NOMO-1 (cell line): ENCODE data around the gene LRRC4B.
A peak's percentile ranks its signal among the peaks of the same experiment; 100 is the strongest.
"Not testable (repeated sequence)": the region's sequence is repeated elsewhere in the genome, so short reads cannot be mapped to it uniquely, and the experiment has no call there.

Experiments used
- DNase-seq, 2 experiments: peaks; one replicate each; lab custom pipeline; 2025; ENCODE audit not compliant: unreplicated experiment in 2 of 2; lab: John Stamatoyannopoulos, UW

Gene LRRC4B, protein sequence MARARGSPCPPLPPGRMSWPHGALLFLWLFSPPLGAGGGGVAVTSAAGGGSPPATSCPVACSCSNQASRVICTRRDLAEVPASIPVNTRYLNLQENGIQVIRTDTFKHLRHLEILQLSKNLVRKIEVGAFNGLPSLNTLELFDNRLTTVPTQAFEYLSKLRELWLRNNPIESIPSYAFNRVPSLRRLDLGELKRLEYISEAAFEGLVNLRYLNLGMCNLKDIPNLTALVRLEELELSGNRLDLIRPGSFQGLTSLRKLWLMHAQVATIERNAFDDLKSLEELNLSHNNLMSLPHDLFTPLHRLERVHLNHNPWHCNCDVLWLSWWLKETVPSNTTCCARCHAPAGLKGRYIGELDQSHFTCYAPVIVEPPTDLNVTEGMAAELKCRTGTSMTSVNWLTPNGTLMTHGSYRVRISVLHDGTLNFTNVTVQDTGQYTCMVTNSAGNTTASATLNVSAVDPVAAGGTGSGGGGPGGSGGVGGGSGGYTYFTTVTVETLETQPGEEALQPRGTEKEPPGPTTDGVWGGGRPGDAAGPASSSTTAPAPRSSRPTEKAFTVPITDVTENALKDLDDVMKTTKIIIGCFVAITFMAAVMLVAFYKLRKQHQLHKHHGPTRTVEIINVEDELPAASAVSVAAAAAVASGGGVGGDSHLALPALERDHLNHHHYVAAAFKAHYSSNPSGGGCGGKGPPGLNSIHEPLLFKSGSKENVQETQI

GRCh38 chr19:50567882-50568727, at the start of gene LRRC4B:
Gene LRRC4B (minus strand): TSS chr19:50568435. CDS start chr19:50548838, 19,597 bp downstream.
- no peak for DNase-seq

DNA sequence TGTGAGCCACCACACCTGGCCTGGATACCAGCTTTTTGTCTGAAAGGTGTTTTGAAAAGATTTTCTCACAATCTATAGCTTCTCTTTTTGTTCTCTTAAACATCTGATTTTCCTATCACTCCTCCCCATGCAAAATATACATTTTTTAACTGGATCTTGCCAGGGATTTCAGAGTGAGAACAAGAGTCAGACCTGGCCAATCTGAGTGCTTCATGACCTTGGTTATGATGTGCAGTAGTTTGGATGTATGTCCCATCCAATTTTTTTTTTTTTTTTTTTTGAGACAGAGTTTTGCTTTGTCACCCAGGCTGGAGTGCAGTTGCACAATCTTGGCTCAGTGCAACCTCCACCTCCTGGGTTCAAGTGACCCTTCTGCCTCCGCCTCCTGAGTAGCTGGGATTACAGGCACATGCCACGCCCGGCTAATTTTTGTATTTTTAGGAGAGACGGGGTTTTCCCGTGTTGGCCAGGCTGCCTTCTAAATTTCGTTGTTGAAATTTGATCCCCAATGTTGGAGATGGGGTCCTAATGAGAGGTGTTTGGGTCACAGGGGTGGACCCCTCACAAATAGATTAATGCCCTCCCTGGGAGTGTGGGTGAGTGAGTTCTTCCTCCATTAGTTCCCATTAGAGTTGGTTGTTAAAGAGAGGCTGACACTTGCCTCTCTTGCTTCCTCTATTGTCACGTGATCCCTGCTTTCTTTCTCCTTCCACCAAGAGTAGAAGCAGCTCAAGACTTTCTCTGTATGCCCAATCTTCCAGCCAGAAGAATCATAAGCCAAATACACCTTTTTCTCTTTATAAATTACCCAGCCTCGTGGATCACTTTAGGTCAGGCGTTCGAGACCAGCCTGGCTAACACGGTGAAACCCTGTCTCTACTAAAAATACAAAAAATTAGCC, 44.5 kb upstream of the LRRC4B start:
- peak in 1 of 2 experiments; percentile 64 for DNase-seq

DNA sequence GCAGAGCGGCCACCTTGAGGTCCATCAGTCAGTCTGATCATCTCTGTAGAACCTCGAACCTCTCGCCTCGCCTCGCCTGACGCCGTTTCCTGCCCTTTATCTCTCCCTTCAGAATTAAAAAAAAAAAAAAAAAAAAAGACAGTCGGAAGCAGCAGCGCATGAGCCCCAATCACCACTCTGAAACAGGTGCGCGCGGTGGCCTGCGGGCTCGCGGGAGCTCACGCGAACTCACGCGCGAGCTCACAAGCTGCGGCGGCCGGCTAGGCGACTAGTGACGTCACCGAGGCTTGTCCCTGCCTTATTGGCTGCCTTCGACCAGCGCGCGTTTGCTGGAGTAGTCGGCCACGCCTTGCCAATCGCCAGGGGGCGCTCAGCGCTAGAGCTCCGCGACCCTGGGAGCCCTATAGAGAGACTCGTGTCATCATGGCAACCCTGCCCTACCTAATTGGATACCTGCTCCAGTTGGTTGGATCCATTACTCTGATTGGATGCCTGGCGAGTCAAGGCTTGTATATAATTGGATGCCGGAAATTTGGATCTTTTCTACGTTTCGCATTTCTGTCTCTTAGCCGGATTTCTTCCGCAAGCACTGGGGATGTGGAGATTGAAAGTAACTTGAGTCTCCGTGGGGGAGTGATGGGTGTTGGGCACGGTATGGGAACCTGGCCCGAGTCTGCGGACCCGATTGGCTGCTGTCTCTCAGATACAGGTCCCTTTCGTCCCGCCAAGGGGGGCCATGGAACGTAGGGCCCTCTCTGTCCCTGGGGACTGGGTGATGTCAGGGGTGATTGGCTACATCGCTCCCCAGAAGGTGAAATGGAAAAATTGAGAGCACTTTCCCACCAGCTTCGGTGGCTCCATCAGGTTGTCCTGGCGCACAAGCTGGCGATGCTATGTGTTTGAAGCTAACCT, 39.9 kb upstream of the LRRC4B start:
- peak; percentile 93 to 95 for DNase-seq

DNA sequence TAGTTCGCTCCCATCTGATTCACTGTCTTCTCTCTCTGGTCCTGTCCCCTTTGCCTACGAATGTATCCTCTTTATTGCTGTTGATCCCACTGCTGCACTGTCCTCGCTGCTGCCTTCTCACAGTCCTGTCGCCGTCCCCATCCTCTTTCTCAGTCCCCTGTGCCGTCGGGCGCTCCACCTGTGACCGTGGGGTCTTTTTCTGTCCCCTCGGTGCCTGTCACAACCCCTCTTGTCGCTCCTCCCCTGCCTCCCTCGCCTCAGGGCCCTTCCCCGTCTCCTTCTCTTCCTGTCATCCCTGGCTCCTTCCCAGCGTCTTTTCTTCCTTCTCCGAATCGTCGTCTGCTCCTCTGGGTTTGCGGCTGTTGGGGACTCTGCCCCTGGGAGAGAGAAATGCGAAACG, 39.2 kb upstream of the LRRC4B start:
- no peak for DNase-seq

DNA sequence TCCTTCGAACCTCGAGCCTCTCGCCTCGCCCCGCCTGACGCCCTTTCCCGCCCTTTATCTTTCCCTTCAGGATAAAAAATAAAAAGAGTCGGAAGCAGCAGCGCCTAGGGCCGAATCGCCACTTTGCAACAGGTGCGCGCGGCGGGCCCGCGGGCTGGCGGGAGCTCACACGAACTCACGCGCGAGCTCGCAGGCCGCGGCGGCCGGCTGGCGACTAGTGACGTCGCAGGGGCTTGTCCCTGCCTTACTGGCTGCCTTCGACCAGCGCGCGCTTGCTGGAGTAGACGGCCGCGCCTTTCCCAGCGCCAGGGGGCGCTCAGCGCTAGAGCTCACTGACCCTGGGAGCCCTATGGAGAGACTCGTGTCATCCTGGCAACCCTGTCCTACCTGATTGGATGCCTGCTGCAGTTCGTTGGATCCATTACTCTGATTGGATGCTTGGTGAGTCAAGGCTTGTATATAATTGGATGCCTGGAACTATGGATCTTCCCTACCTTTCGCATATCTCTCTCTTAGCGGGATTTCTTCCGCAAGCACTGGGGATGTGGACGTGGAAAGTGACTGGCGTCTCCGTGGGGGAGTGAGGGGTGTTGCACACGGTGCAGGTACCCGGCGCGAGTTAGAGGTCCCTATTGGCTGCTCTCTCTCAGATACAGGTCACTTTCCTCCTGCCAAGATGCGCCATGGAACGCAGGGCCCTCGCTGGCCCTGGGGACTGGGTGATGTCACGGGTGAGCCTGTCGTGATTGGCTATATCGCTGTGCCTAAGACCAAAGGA, 38.0 kb upstream of the LRRC4B start:
- DNase-seq, result not testable (repeated sequence)

DNA sequence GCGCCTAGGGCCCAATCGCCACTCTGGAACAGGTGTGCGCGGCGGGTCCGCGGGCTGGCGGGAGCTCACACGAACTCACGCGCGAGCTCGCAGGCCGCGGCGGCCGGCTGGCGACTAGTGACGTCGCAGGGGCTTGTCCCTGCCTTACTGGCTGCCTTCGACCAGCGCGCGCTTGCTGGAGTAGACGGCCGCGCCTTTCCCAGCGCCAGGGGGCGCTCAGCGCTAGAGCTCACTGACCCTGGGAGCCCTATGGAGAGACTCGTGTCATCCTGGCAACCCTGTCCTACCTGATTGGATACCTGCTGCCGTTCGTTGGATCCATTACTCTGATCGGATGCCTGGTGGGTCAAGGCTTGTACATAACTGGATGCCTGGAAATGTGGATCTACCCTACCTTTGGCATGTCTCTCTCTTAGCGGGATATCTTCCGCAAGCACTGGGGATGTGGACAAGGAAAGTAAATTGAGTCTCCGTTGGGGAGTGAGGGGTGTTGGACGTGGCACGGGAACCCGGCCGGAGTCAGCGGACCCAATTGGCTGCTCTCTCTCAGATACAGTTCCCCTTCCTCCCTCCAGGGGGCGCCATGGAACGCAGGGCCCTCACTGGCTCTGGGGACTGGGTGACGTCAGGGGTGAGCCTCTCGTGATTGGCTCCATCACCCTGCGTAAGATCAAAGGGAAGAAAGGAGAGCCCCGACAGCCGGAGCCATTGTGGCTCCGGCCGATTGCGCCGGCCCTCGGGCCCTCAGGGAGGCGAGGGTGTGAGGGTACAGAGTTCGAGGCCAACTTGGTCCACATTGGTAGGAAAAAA, 36.2 kb upstream of the LRRC4B start:
- not testable (repeated sequence) for DNase-seq

GRCh38 chr19:50602935-50603334, 34.7 kb upstream of the LRRC4B start:
- DNase-seq, result no peak

GRCh38 chr19:50602496-50602895, 34.3 kb upstream of the LRRC4B start:
- no peak for DNase-seq

DNA sequence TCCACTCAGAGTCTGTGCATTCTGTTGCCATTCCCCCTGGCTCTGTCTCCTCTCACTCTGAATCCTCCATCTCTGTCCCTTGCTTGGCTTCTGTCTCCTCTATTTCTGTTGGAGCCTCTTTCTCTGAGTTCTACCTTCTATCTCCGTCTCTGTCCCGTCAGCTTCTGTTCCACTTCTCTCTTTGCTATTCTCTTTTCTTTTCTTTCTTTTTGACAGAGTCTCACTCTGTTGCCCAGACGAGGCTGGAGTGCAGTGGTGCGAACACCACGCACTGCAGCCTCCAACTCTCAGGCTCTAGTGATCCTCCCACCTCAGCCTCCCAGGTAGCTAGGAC, 33.8 kb upstream of the LRRC4B start:
- DNase-seq, result no peak

- DNase-seq, result no peak
Observed at GRCh38 chr19:50601407-50602088, 33.3 kb upstream of the LRRC4B start.

DNA sequence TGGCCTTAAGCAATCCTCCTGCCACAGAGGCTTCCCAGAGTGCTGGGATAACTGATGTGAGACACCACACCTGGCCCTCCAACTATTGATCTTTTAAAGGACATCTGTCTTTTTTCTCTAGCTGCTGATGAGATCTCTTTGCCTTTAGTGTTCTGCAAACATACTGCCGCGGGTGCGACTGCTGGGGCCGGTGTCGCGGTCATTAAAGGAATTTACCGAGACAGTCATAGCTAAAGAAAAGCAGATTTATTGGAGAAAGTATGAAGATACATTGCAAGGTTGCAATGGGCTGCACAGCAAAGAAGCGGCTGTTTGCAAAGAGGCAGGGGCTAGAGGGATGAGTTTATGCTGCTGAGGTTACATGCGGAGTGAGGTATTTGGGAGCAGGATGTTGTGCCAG, 31.2 kb upstream of the LRRC4B start:
- no peak for DNase-seq

GRCh38 chr19:50590191-50590590, 22.0 kb upstream of the LRRC4B start:
- no peak for DNase-seq

DNA sequence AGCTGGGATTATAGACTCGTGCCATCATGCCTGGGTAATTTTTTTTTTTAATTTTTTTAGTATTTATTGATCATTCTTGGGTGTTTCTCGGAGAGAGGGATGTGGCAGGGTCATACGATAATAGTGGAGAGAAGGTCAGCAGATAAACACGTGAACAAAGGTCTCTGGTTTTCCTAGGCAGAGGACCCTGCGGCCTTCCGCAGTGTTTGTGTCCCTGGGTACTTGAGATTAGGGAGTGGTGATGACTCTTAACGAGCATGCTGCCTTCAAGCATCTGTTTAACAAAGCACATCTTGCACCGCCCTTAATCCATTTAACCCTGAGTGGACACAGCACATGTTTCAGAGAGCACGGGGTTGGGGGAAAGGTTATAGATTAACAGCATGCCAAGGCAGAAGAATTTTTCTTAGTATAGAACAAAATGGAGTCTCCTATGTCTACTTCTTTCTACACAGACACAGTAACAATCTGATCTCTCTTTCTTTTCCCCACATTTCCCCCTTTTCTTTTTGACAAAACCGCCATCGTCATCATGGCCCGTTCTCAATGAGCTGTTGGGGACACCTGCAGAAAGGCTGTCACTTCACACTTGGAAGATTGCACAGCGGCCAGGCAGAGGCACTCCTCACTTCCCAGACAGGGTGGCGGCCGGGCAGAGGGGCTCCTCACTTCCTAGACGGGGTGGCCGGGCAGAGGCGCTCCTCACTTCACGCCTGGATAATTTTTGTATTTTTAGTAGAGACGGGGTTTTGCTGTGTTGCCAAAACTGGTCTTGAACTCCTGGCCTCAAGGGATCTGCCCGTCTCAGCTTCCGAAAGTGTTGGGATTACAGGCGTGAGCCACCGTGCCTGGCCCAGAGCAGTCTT, 13.8 kb upstream of the LRRC4B start:
- not testable (repeated sequence) for DNase-seq

DNA sequence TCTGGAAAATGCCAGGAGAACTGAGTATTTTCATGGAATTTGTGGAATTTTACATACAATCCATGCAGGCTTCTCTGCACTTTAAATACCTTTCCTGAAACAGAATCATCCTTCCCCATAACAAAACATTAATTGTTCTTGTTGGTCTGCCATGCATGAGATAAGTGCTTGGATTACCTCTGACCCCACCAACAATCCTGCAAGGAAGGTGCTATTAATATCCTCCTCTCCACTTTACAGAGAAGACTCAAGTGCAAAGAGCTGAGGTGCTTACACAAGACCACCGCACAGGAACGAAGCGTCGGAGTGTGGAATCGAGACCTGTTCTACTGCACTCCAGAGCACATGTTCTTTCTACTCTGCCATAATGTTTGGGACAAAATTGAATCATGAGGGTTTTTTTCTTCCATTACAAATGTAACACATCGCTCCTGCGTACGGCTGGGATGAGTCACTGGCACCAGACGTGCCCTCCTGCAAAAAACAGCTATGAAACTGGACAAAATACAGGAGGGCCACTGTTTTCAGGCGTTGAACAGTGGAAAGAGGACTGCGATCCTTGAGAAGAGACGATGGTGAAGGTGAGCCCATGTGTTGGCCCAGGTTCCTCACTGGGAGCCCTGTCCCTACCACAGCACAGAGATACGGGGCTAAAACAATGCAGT, 12.9 kb upstream of the LRRC4B start:
- no peak for DNase-seq

GRCh38 chr19:50580240-50580639, 12.0 kb upstream of the LRRC4B start:
- no peak for DNase-seq

- not testable (repeated sequence) for DNase-seq
Observed at GRCh38 chr19:50576769-50577168, 8.5 kb upstream of the LRRC4B start.
